GM12873 (cell line): ENCODE measurements around the gene EVL.

ENCODE experiments used
- TF ChIP-seq, protein P1 (sequence below): IDR thresholded peaks from 2 replicates; pipeline ENCODE4 v1.5.1; 2012; ENCODE audit warnings: low read depth, mild to moderate bottlenecking, moderate library complexity, low read length, control low read depth; ENCODE audit not compliant: insufficient read depth; ENCODE audit errors: missing control alignments

EVL gene

DNA sequence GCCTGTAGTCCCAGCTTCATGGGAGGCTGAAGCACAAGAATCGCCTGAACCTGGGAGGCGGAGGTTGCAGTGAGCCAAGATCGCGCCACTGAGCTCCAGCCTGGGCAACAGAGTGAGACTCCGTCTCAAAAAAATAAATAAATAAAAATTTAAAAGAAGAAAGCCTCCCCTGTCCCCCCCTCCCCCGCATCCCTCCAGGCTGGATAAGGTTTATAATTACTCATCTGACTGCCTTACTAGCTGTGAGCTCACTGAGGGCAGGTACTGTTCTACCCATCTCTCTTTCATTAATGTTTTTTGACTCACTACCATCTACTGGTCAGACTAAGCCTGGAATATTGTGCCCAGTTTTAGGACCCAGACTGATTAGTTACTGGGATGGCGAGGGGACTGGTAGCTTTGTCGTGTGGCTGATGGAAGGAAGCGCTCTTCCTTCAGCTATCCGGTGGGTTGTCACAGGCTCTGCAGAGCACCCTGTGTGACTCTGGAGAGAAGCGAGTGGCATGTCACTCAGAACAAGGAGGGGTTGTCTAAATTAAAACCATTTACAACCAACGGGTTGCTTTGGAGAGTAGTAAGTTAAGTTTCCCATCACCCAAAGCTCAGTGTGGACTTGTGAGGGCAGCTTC is 16.9 kb downstream of the EVL start:
- TF ChIP-seq, protein P1, sequence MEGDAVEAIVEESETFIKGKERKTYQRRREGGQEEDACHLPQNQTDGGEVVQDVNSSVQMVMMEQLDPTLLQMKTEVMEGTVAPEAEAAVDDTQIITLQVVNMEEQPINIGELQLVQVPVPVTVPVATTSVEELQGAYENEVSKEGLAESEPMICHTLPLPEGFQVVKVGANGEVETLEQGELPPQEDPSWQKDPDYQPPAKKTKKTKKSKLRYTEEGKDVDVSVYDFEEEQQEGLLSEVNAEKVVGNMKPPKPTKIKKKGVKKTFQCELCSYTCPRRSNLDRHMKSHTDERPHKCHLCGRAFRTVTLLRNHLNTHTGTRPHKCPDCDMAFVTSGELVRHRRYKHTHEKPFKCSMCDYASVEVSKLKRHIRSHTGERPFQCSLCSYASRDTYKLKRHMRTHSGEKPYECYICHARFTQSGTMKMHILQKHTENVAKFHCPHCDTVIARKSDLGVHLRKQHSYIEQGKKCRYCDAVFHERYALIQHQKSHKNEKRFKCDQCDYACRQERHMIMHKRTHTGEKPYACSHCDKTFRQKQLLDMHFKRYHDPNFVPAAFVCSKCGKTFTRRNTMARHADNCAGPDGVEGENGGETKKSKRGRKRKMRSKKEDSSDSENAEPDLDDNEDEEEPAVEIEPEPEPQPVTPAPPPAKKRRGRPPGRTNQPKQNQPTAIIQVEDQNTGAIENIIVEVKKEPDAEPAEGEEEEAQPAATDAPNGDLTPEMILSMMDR: no peak

DNA sequence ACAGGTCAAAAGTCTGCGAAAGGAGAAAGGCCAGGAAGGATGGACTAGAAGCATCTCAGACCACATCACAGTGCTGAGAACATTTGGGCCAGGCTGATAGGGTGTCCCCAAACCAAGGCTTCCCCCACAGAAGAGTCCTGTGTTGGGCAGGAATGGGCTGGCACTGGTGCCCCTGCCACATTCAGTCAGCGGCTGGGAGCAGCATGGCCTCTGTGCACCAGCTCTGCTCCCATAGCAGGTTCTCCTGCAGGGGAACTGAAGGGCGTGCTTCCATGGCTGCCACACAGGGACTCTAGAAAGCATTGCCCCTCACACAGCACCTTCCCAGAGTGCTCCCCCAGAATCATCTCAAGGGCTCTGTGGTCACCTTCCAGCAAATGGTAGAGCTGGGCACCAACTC is 17.5 kb downstream of the EVL start:
- TF ChIP-seq, protein P1: no peak

DNA sequence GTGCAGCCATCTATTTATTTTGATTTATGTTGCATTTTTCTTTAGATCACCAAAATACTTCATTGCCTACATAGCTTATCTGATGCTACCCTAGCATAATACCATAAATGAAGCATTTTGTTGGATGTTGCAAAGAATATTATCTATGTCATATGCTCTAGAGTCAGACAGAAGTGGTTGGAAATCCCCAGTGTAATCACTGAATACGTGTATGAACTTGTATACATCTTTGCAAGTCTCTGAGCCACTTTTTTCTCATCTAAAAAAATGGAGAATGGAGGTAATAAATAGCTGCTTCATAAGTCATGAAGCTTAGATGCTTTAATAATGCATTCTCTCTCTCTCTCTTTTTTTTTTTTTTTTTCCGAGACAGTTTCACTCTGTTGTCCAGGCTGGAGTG is 18.5 kb downstream of the EVL start:
- TF ChIP-seq, protein P1: no peak

DNA sequence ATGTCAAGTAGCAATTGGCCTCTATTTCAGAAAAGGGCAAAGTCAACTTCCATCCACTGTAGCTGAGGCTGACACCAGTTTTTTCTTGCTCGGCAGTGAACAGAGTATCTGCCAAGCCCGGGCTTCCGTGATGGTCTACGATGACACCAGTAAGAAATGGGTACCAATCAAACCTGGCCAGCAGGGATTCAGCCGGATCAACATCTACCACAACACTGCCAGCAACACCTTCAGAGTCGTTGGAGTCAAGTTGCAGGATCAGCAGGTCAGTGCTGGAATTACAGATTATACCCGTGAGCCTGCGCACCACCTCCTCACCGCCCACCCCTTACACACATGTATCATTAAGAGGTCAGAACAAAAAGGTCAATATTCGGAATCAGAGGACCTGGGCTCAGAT is 19.4 kb downstream of the EVL start:
- TF ChIP-seq, protein P1: no peak

DNA sequence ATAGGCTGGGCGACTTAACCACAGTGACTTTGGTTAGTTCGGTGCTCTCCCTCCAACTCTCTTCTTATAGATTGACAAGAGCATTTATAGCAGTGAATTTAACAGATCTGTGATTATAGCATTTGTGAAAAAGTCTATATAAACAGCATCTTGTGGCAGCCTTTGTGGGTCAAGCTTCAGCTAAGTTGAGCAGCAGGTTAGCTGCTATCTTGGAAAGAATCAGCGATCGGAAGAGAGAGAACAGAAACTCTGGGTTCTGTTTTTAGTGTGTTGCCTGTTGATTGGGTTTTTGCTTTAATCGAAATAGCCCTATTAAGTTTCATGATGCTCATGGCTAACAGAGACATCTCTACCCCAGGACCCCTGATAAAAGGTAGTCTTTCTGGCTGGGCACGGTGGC is 20.2 kb downstream of the EVL start:
- TF ChIP-seq, protein P1: no peak

DNA sequence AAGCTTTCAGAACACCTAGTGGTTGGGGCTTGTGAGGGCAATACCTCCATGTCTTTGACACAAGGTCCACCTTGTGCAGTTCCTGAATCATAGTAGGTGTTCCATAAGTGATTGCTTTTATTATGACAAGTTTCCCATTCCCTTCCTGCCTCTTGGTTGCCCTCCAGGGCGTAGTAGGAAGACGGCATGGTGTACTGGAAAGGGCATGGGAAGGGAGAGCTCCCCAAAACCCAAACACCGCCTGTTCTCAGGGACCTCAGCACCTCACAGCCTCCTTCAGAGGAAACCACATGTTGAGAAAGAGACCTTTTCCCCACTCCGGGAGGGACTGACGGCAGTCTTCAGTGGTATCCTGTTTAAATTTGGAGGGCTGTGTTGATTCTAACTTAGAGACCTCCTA is 21.1 kb downstream of the EVL start:
- TF ChIP-seq, protein P1: no peak

DNA sequence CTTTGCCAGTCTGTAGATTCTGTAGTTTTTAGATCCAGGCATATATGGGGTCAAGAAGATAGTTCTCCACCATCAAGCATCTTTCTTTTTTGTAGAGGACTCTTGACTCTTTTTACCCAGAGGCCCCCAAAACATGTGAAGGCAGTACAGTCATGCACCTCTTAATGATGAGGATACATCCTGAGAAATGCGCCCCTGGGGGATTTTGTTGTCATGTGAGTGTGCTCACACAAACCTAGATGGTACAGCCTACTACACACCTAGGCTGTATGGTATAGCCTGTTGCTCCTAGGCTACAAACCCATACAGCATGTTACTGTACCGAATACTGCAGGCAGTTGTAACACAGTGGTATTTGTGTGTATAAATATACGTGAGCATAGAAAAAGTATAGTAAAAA is 23.0 kb downstream of the EVL start:
- TF ChIP-seq, protein P1: no peak

DNA sequence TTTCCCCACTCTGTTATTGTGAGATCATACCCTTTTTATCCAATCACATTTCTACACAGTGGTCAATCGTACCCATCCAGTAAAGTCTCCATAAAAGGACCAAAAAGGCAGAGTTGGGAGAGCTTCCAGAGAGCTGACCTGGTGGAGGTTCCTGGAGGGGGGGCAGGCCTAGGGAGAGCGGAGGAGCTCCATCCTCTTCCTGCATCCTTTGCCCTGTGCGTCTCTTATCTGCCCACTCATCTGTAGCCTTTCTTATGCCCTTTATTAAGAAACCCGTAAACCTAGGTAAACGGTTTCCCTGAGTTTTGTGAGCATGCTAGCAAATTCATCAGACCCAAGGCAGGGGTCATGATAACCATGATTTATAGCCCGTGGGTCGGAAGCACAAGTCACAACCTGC is 26.2 kb downstream of the EVL start:
- TF ChIP-seq, protein P1: no peak
